NB4 (cell line): ENCODE measurements around the gene PHLDA2.

ENCODE experiments used
- DNase-seq: peaks from one replicate; pipeline ENCODE4 v3.0.0; 2010; ENCODE audit warnings: low read depth
- H3K4me3 ChIP-seq: one replicate; pipeline ENCODE4 v1.5.1; 2011; ENCODE audit warnings: mild to moderate bottlenecking, low read depth, low read length, moderate library complexity
- CTCF ChIP-seq: IDR thresholded peaks from one replicate; pipeline ENCODE4 v1.5.1; 2012; ENCODE audit warnings: low read depth, low read length
- MAX ChIP-seq: IDR thresholded peaks from 2 replicates; pipeline ENCODE4 v1.6.1; 2011; ENCODE audit warnings: low read depth, low read length
- MYC ChIP-seq: IDR thresholded peaks from 2 replicates; pipeline ENCODE4 v1.6.1; 2011; ENCODE audit warnings: low read depth, low read length
- POLR2A ChIP-seq: IDR thresholded peaks from 2 replicates; pipeline ENCODE4 v1.6.1; 2011; ENCODE audit warnings: mild to moderate bottlenecking; ENCODE audit not compliant: insufficient read length; ENCODE audit errors: extremely low read depth

PHLDA2 gene

GRCh38 chr11:2919188-2919587, 10.0 kb downstream of the PHLDA2 start:
- no peak for TF ChIP-seq POLR2A
- no peak for TF ChIP-seq MAX
- TF ChIP-seq CTCF, result no peak
- no peak overlapping the region for H3K4me3 ChIP-seq
- no peak for DNase-seq

GRCh38 chr11:2917842-2918490, 11.3 kb downstream of the PHLDA2 start:
- H3K4me3 ChIP-seq, result no peak overlapping the region
- TF ChIP-seq POLR2A (no peak), MYC (no peak), MAX (no peak), CTCF (no peak)
- no peak for DNase-seq

- no peak for TF ChIP-seq CTCF
- no peak for TF ChIP-seq POLR2A
- TF ChIP-seq MAX, result no peak
- TF ChIP-seq MYC, result no peak
- no peak overlapping the region for H3K4me3 ChIP-seq
- no peak for DNase-seq
Measured at GRCh38 chr11:2916892-2917645, 12.2 kb downstream of the PHLDA2 start.

- no peak for DNase-seq
- H3K4me3 ChIP-seq, result no peak overlapping the region
- TF ChIP-seq CTCF, result no peak
- no peak for TF ChIP-seq MYC
- TF ChIP-seq MAX, result no peak
- no peak for TF ChIP-seq POLR2A
Measured at GRCh38 chr11:2916114-2916891, 12.9 kb downstream of the PHLDA2 start.

DNA sequence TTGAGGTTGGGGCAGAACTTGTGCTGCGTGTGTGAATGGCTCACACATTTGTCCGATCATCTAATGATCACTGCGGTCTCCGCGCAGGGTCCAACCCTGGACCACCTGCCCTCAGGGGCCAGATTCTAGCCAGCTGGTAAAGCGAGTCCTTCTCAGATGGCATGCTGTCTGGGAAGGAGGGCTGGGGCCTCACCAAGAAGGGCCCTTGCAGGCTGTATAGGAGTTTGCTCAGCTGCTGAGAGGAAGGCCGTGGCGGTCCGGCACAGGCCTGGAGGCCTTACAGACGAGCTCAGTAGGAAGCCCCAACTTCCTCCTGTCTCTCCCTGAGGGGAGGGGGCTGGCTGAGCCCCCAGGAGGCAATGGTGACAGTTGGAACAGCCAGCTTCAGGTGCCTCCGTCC, 13.7 kb downstream of the PHLDA2 start:
- DNase-seq, result no peak
- TF ChIP-seq CTCF (no peak), MAX (no peak), MYC (no peak), POLR2A (no peak)
- H3K4me3 ChIP-seq, result no peak overlapping the region
